K562 (cell line): Measurements from ENCODE around the gene NADSYN1. TPM values are rescaled to one million over a fixed set of nuclear protein-coding genes. Genes with fewer than 3 reads are reported as not detected.

Experiments used
- ATAC-seq: fragments of 200-7000 bp; cut with Tn5 transposase; 3 replicates; pipeline ENCODE4 v1.9.1; 2020; ENCODE audit warnings: moderate library complexity
- BruUV-seq: library from RNA; stranded (reverse); fragments of 400-500 nt; replicated peaks from 2 replicates; lab custom pipeline; 2021; lab: Mats Ljungman, UMichigan
- CTCF ChIA-PET: fragments of 300-600 bp; formaldehyde crosslinking; extraction: SDS; loops from one replicate; lab custom pipeline; 2021; ENCODE audit warnings: low intra/inter-chr PET ratio; lab: Yijun Ruan, JAX
- POLR2A ChIA-PET: fragments of 300-600, 350-650 bp; sonication (Branson Sonifier 250); formaldehyde crosslinking; extraction: SDS; loops from one replicate; lab custom pipeline; 2021; ENCODE audit warnings: antibody characterized with exemption, inconsistent platforms; lab: Yijun Ruan, JAX
- DNase-seq, 4 experiments: peaks; one replicate each; pipeline versions ENCODE4 v3.0.0 to v3.0.0-alpha.2; 2011 to 2018; ENCODE audit warnings: low spot score in 3 of 4, mixed read lengths in 3 of 4; ENCODE audit errors: extremely low read depth in 1 of 4
- FAIRE-seq: peaks from 2 replicates; lab custom pipeline; 2011; peaks lifted over from hg19 to GRCh38; lab: Jason Lieb, UNC
- H2AFZ ChIP-seq: 2 replicates; pipeline ENCODE4 v1.6.0; 2011; ENCODE audit warnings: low read depth, low read length, control low read depth, inconsistent platforms
- H3K27ac ChIP-seq: fragments of 200-600 bp; 3 replicates; pipeline ENCODE4 v1.8.0; 2011; ENCODE audit warnings: low read depth, mild to moderate bottlenecking, control low read depth, inconsistent platforms, low read length, moderate library complexity, mixed read lengths; ENCODE audit errors: extremely low read depth
- H3K27me3 ChIP-seq, 2 experiments: fragments of 300-600 bp in 1 of 2; 2 replicates in 1 of 2; 3 replicates in 1 of 2; pipeline versions ENCODE4 v1.6.0 to v1.8.0; 2011; ENCODE audit warnings: inconsistent platforms in 2 of 2, low read length in 2 of 2, mild to moderate bottlenecking in 1 of 2, mixed read lengths in 1 of 2, moderate library complexity in 1 of 2; ENCODE audit not compliant: control insufficient read depth in 2 of 2, insufficient read depth in 2 of 2
- H3K36me3 ChIP-seq: fragments of 300-600 bp; 3 replicates; pipeline ENCODE4 v1.8.0; 2011; ENCODE audit warnings: mild to moderate bottlenecking, low read length, inconsistent platforms; ENCODE audit not compliant: control insufficient read depth, insufficient read depth
- H3K4me1 ChIP-seq, 2 experiments: fragments of 200-600 bp in 1 of 2; replicated peaks in 1 of 2; 2 replicates in 1 of 2; 3 replicates in 1 of 2; pipeline versions ENCODE4 v1.5.1 to v1.8.0; 2011; ENCODE audit warnings: inconsistent platforms in 2 of 2, low read length in 2 of 2, mild to moderate bottlenecking in 1 of 2, mixed read lengths in 1 of 2, moderate library complexity in 1 of 2; ENCODE audit not compliant: control insufficient read depth in 2 of 2, insufficient read depth in 2 of 2
- H3K4me2 ChIP-seq: 2 replicates; pipeline ENCODE4 v1.6.1; 2011; ENCODE audit warnings: low read length, control low read depth, inconsistent platforms, mixed read lengths; ENCODE audit not compliant: insufficient read depth
- H3K4me3 ChIP-seq: fragments of 200-600 bp; sonication (generic), shearing (Covaris generic); 2 replicates; pipeline ENCODE4 v1.5.1; 2016; ENCODE audit warnings: control low read depth, inconsistent platforms
- H3K79me2 ChIP-seq: fragments of 200-600 bp; 3 replicates; pipeline ENCODE4 v1.8.0; 2011; ENCODE audit warnings: low read length, inconsistent platforms; ENCODE audit not compliant: control insufficient read depth, insufficient read depth
- H3K9ac ChIP-seq, 2 experiments: 2 replicates each; pipeline versions ENCODE4 v1.6.0 to v1.6.1; 2011; ENCODE audit warnings: low read depth in 2 of 2, low read length in 2 of 2, control low read depth in 1 of 2, inconsistent platforms in 1 of 2, mild to moderate bottlenecking in 1 of 2, mixed read lengths in 1 of 2; ENCODE audit not compliant: insufficient read depth in 1 of 2
- H3K9me1 ChIP-seq: one replicate; pipeline ENCODE4 v1.6.0; 2011; ENCODE audit warnings: inconsistent platforms, mild to moderate bottlenecking, low read length, moderate library complexity; ENCODE audit not compliant: control insufficient read depth, insufficient read depth
- H3K9me3 ChIP-seq: replicated peaks from 2 replicates; pipeline ENCODE4 v1.5.1; 2011; ENCODE audit warnings: low read depth, low read length, inconsistent platforms; ENCODE audit not compliant: control insufficient read depth, insufficient read depth
- H4K20me1 ChIP-seq: replicated peaks from 2 replicates; pipeline ENCODE4 v1.6.1; 2011; ENCODE audit warnings: low read length, inconsistent platforms, mixed read lengths; ENCODE audit not compliant: control insufficient read depth, insufficient read depth
- CBX3 ChIP-seq, 2 experiments: IDR thresholded peaks; 1 replicate in 1 of 2; 2 replicates in 1 of 2; pipeline ENCODE4 v1.6.1; 2012; ENCODE audit warnings: inconsistent platforms in 2 of 2, low read length in 2 of 2, borderline replicate concordance in 1 of 2, control low read depth in 1 of 2
- SMARCC2 ChIP-seq: fragments of 450-650 bp; IDR thresholded peaks from 2 replicates; pipeline ENCODE4 v1.6.1; 2017; ENCODE audit warnings: antibody characterized with exemption, moderate library complexity, mild to moderate bottlenecking, low read depth
- ZC3H8 ChIP-seq: fragments of 450-650 bp; IDR thresholded peaks from 2 replicates; pipeline ENCODE4 v1.6.1; 2017
- WGBS: fragments of 100-300 bp; shearing (Covaris generic); methylation state at CpG from one replicate; pipeline ENCODE4 v1.1.6; 2016; ENCODE audit warnings: low coverage, mixed read lengths; ENCODE audit not compliant: insufficient coverage; ENCODE audit errors: missing lambda C conversion rate; 5-methylcytosine and 5-hydroxymethylcytosine counted together
- in situ Hi-C: fragments of 300-500 bp; cut with MboI; formaldehyde crosslinking; loops from 4 replicates; pipeline ENCODE4 v1.15.0; 2018; ENCODE audit warnings: inconsistent platforms, mixed read lengths
- intact Hi-C: fragments of 100-400 bp; cut with micrococcal nuclease; formaldehyde crosslinking; loops from 2 replicates; pipeline ENCODE4 v1.14.2; 2022
- polyA plus RNA-seq, 8 experiments: library from polyadenylated mRNA; depleted of rRNA in 4 of 8; stranded (reverse) in 5 of 8; unstranded in 3 of 8; fragments of >200 nt; fragmentation: Nextera tagmentation in 2 of 8; fragmentation: Illumina TruSeq in 1 of 8; extraction: Ambion mirVana in 2 of 8; extraction: Trizol in 1 of 8; gene quantifications; 2 replicates each; pipeline versions ENCODE4 v1.2.1 to v1.2.3, GENCODE V29; 2011 to 2014; ENCODE audit warnings: inconsistent platforms in 1 of 8, missing spikeins in 1 of 8
- total RNA-seq, 7 experiments: library from RNA; depleted of rRNA in 6 of 7; stranded (reverse); fragments of >200 nt in 6 of 7; fragmentation: Illumina TruSeq in 2 of 7; extraction: Trizol in 2 of 7; gene quantifications; 2 replicates each; pipeline versions ENCODE4 v1.2.1 to v1.2.3, GENCODE V29; 2011 to 2021; ENCODE audit warnings: low replicate concordance in 1 of 7
- TF ChIP-seq, protein P1 (sequence below): fragments of 250-450 bp; sonication (Bioruptor Pico); IDR thresholded peaks from 2 replicates; pipeline ENCODE4 v1.4.0; 2020
- TF ChIP-seq, protein P2 (sequence below): conservative IDR thresholded peaks from 2 replicates; pipeline ENCODE4 v1.6.1; 2011; ENCODE audit warnings: low read depth, mild to moderate bottlenecking, low read length; ENCODE audit not compliant: control insufficient read depth

The NADSYN1 gene
- total and polyA plus RNA-seq, 9 of the 15 experiments (the other 6 are each of a cell fraction or from before 2014, with no cell fraction given), result 12.7 to 57.3 (median 42.1) TPM

DNA sequence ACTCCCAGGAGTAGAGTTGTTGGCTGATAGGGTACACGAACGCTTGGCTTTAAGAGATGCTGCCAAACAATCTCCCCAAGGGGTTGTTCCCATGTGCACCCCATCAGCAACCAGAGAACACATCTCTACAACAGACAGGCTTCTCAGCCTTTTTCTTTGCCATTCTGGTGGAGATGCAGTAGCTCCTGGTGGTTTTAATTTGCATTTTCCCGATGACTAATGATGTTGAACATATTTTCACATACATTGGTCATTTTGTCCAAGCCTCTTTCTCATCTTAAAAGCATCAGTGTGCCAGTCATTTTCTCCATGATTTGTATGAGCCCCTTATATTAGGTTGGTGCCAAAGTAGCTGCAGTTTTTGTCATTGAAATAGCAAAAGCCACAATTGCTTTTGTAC is 26.6 kb upstream of the NADSYN1 start:
- no peak overlapping the region for H3K4me3 ChIP-seq
- no peak overlapping the region for H3K4me2 ChIP-seq
- in situ Hi-C loops, result no loop called here
- DNase-seq (no peak), FAIRE-seq (no peak), ATAC-seq (no peak)
- WGBS, result 2% methylated on average over 3 of the region's 3 CpGs
- ChIA-PET POLR2A (no interaction called here), CTCF (interaction anchor here (0.6 kb wide), 1 partner anchor 786 kb away, joined by 3 read pairs; no protein-coding TSS in a partner anchor)
- no peaks in the 10 kb centered on the region for H3K9me3 ChIP-seq
- BruUV-seq, result no TSS peak
- no peak for TF ChIP-seq SMARCC2
- H3K4me1 ChIP-seq, result no peaks in the 10 kb centered on the region; a peak in 1 of 5 replicates
- no peaks in the 10 kb centered on the region for H4K20me1 ChIP-seq
- no peak overlapping the region for H2AFZ ChIP-seq
- intact Hi-C loops, result no loop called here
- no peak overlapping the region for H3K27ac ChIP-seq
- H3K27me3 ChIP-seq, result peaks cover 16 to 38% of the 10 kb centered on the region in 2 experiments
- H3K9ac ChIP-seq, result no peak overlapping the region
- H3K36me3 ChIP-seq, result no peaks in the 10 kb centered on the region
- H3K79me2 ChIP-seq, result no peaks in the 10 kb centered on the region
- H3K9me1 ChIP-seq, result no peaks in the 10 kb centered on the region

DNA sequence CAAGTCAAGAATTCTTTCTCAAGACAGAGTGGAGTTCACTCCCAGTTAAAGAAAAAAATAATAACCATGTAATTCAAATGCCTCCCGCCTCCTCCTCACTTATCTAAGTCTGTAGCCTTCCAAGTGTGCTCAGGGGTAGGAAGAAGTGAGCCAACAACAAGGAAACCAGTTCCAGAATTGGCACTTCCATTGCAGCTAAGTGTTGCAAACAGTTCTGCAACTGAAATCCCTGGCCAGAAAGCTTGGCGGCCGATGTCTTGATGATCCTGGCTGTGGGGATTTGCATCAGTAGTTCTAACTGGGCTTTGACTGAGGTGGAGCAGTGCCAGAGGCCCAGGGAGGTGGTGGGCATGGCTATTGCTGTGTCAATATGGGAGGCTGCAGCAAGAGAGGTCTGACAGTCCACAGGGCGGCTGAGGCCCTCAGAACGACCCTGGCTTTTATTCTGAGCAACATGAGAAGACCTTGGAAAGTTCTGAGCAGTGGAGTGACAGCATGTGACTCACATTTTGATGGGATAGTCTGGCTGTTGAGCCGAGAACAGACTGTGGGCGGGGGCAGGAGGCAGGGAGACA is 24.1 kb upstream of the NADSYN1 start:
- Histone ChIP-seq H3K4me3 (no peak overlapping the region), H3K4me2 (no peak overlapping the region), H3K9me3 (no peaks in the 10 kb centered on the region), H3K4me1 (peaks cover 6 to 9% of the 10 kb centered on the region in 2 experiments; a peak in 3 of 5 replicates), H2AFZ (no peak overlapping the region), H3K36me3 (no peaks in the 10 kb centered on the region), H3K79me2 (no peaks in the 10 kb centered on the region), H3K27ac (no peak overlapping the region), H4K20me1 (peaks cover 11% of the 10 kb centered on the region), H3K9ac (no peak overlapping the region), H3K27me3 (peaks cover 11 to 33% of the 10 kb centered on the region in 2 experiments), H3K9me1 (no peaks in the 10 kb centered on the region)
- ATAC-seq, result no peak
- POLR2A ChIA-PET, result interaction anchor here (0.6 kb wide), 1 partner anchor 331 kb away, joined by 3 read pairs; no protein-coding TSS in a partner anchor
- WGBS, result 2% methylated on average over 7 of the region's 7 CpGs
- CTCF ChIA-PET, result no interaction called here
- DNase-seq, result no peak
- intact Hi-C loops, result no loop called here
- BruUV-seq, result no TSS peak
- no peak for FAIRE-seq
- in situ Hi-C loops, result no loop called here
- TF ChIP-seq, protein P1, sequence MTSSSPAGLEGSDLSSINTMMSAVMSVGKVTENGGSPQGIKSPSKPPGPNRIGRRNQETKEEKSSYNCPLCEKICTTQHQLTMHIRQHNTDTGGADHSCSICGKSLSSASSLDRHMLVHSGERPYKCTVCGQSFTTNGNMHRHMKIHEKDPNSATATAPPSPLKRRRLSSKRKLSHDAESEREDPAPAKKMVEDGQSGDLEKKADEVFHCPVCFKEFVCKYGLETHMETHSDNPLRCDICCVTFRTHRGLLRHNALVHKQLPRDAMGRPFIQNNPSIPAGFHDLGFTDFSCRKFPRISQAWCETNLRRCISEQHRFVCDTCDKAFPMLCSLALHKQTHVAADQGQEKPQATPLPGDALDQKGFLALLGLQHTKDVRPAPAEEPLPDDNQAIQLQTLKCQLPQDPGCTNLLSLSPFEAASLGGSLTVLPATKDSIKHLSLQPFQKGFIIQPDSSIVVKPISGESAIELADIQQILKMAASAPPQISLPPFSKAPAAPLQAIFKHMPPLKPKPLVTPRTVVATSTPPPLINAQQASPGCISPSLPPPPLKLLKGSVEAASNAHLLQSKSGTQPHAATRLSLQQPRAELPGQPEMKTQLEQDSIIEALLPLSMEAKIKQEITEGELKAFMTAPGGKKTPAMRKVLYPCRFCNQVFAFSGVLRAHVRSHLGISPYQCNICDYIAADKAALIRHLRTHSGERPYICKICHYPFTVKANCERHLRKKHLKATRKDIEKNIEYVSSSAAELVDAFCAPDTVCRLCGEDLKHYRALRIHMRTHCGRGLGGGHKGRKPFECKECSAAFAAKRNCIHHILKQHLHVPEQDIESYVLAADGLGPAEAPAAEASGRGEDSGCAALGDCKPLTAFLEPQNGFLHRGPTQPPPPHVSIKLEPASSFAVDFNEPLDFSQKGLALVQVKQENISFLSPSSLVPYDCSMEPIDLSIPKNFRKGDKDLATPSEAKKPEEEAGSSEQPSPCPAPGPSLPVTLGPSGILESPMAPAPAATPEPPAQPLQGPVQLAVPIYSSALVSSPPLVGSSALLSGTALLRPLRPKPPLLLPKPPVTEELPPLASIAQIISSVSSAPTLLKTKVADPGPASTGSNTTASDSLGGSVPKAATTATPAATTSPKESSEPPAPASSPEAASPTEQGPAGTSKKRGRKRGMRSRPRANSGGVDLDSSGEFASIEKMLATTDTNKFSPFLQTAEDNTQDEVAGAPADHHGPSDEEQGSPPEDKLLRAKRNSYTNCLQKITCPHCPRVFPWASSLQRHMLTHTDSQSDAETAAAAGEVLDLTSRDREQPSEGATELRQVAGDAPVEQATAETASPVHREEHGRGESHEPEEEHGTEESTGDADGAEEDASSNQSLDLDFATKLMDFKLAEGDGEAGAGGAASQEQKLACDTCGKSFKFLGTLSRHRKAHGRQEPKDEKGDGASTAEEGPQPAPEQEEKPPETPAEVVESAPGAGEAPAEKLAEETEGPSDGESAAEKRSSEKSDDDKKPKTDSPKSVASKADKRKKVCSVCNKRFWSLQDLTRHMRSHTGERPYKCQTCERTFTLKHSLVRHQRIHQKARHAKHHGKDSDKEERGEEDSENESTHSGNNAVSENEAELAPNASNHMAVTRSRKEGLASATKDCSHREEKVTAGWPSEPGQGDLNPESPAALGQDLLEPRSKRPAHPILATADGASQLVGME (CRISPR knock-in tag), result no peak
- TF ChIP-seq, protein P2, sequence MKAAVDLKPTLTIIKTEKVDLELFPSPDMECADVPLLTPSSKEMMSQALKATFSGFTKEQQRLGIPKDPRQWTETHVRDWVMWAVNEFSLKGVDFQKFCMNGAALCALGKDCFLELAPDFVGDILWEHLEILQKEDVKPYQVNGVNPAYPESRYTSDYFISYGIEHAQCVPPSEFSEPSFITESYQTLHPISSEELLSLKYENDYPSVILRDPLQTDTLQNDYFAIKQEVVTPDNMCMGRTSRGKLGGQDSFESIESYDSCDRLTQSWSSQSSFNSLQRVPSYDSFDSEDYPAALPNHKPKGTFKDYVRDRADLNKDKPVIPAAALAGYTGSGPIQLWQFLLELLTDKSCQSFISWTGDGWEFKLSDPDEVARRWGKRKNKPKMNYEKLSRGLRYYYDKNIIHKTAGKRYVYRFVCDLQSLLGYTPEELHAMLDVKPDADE, result no peak
- TF ChIP-seq ZC3H8 (no peak), CBX3 (IDR thresholded peaks at IDR 0.05; ENCODE audit: borderline replicate concordance in 1 of 2, low read length in 2 of 2) (no peak)
